Measurements from ENCODE around the gene PKP1. TPM values are rescaled to one million over a fixed set of nuclear protein-coding genes. Genes with fewer than 3 reads are reported as not detected.

PKP1 gene
- total RNA-seq, 2 donors from 2014 or later: 2.3 TPM; not detected in 1

DNA sequence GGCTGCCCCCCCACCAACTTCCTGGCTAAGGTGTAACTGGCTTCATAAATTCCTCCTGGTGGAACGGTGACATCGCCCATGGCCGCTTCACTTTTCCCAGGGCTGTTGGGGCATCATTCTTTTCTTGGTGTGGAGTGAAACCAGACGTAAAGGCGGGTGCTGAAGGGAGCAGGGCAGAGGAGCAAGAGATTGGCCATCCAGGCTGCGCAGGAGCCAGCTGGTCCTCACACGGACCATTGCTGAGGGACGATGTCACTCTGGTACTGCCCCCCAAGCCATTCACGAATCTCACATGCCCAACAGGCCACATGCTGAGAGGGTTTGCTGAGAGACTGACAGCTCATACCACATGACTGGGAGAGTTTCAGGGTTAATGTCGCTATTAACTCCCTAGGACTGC is 10.5 kb upstream of the PKP1 start:
- H3K9me3 ChIP-seq: no peaks in the 10 kb centered on the region
- H3K4me3 ChIP-seq: no peak overlapping the region
- DNase-seq (ENCODE audit: low spot score): no peak
- H3K27ac ChIP-seq: no peak overlapping the region
- TF ChIP-seq, protein P1, sequence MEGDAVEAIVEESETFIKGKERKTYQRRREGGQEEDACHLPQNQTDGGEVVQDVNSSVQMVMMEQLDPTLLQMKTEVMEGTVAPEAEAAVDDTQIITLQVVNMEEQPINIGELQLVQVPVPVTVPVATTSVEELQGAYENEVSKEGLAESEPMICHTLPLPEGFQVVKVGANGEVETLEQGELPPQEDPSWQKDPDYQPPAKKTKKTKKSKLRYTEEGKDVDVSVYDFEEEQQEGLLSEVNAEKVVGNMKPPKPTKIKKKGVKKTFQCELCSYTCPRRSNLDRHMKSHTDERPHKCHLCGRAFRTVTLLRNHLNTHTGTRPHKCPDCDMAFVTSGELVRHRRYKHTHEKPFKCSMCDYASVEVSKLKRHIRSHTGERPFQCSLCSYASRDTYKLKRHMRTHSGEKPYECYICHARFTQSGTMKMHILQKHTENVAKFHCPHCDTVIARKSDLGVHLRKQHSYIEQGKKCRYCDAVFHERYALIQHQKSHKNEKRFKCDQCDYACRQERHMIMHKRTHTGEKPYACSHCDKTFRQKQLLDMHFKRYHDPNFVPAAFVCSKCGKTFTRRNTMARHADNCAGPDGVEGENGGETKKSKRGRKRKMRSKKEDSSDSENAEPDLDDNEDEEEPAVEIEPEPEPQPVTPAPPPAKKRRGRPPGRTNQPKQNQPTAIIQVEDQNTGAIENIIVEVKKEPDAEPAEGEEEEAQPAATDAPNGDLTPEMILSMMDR (IDR thresholded peaks at IDR 0.05): no peak
- H3K27me3 ChIP-seq: no peaks in the 10 kb centered on the region
- H3K36me3 ChIP-seq: no peaks in the 10 kb centered on the region
- peaks cover 0 to 8% of the 10 kb centered on the region in 2 donors for H3K4me1 ChIP-seq

DNA sequence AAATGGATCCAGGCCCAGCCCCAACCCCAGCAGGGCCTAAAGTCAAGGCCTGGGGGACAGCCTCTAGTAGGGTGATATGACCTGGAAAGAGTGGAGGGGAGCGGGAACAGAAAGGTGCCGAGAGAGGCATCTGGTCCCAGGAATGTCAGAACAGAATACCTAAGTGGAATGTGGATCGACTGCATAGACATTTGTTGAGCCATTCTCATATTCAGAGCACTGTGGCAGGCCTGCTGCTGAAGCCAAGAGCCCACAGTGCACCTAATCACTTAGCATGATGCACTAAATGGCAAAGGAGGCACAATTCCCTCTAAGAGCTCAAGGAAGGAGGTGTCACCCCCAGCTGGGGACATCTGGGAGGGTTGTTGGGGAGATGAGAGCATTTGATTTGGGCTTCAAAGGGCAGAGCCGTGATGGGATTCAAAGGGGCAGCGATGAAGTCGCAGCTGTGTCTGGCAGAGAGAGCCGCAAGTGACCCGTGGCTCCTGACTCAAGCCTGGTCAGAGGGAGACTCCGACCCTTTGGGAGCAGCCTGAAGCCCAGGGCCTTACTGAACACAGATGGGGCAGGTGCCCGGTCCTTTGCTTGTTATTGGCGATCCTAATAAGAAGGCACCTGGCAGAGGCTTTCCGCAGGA is 8.6 kb upstream of the PKP1 start:
- no peak for DNase-seq (ENCODE audit: low spot score)
- Histone ChIP-seq H3K36me3 (no peaks in the 10 kb centered on the region), H3K9me3 (no peaks in the 10 kb centered on the region), H3K27ac (peak overlapping the region; percentile 26 to 66), H3K27me3 (no peaks in the 10 kb centered on the region), H3K4me3 (no peak overlapping the region), H3K4me1 (peaks cover 0 to 4% of the 10 kb centered on the region in 2 donors)
- TF ChIP-seq, protein P1 (IDR thresholded peaks at IDR 0.05): no peak

DNA sequence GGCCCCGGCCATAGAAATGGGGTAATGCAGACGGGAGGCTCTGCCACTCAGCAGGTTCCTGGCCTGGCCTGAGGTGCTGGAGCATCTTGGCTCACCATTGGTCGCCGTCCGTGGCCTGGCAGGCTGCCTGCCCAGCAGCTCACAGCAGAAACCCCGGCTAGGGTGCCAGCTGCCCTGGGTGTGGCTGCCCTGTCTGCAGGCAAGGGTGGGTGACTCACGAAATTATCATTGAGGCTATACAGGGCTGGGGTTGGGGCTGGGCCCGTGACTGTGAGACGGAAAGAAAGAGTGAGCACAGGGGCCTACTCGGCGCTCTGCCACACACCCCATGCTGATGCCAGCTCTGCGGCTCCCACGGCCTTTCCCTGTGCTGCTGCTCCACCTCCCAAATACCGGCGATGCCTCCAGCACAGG is 8.0 kb upstream of the PKP1 start:
- TF ChIP-seq, protein P1 (IDR thresholded peaks at IDR 0.05): no peak
- Histone ChIP-seq H3K27ac (peak overlapping the region; percentile 26 to 68), H3K4me1 (peaks cover 0 to 4% of the 10 kb centered on the region in 2 donors), H3K36me3 (no peaks in the 10 kb centered on the region), H3K9me3 (no peaks in the 10 kb centered on the region), H3K4me3 (no peak overlapping the region), H3K27me3 (no peaks in the 10 kb centered on the region)
- peak; percentile 67 for DNase-seq (ENCODE audit: low spot score)

DNA sequence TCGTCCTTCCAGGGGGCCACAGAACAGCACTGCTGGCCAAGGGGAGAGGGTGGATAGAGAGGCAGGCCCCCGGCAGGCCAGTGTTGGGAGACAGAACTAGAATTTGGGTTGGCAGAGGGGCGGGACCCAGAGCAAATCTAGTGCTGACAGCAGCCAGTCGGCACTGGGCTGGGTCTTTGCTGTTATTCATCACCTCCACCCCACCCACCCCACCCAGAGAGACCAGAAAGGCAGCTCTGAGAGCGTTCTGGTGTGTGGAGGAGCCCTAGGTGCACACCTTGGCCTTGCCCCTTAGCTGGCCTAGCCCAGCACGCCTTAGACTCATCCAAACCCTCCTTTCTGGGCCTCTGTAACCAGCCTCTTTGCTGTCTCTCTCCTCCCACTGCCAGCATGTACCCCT is 6.4 kb upstream of the PKP1 start:
- DNase-seq (ENCODE audit: low spot score): no peak
- Histone ChIP-seq H3K27me3 (no peaks in the 10 kb centered on the region), H3K27ac (no peak overlapping the region), H3K9me3 (no peaks in the 10 kb centered on the region), H3K4me1 (peaks cover 0 to 4% of the 10 kb centered on the region in 2 donors), H3K4me3 (no peak overlapping the region), H3K36me3 (no peaks in the 10 kb centered on the region)
- TF ChIP-seq, protein P1 (IDR thresholded peaks at IDR 0.05): no peak

DNA sequence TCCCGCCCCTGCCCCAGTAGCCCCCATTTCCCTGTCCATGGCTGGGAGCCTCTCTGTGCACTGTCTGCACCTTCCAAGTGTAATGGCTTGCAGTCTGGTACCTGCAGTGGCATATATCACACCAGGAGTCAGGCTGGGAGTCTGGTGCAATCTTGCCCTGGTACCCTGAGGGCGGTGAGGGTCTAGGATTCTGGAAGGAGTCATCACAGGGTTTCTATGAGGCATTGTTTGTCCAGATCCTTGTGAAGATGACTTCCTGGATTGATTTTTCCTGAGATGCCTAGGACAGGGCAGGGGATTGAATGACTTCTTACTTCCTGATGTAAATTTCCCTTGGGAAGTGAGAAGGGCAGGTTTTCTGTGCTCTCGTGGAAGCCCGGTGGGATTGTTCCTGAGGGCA is 5.9 kb upstream of the PKP1 start:
- DNase-seq (ENCODE audit: low spot score): no peak
- TF ChIP-seq, protein P1 (IDR thresholded peaks at IDR 0.05): no peak
- H3K36me3 ChIP-seq: no peaks in the 10 kb centered on the region
- H3K27ac ChIP-seq: no peak overlapping the region
- no peak overlapping the region for H3K4me3 ChIP-seq
- peaks cover 0 to 4% of the 10 kb centered on the region in 2 donors for H3K4me1 ChIP-seq
- no peaks in the 10 kb centered on the region for H3K9me3 ChIP-seq
- no peaks in the 10 kb centered on the region for H3K27me3 ChIP-seq

DNA sequence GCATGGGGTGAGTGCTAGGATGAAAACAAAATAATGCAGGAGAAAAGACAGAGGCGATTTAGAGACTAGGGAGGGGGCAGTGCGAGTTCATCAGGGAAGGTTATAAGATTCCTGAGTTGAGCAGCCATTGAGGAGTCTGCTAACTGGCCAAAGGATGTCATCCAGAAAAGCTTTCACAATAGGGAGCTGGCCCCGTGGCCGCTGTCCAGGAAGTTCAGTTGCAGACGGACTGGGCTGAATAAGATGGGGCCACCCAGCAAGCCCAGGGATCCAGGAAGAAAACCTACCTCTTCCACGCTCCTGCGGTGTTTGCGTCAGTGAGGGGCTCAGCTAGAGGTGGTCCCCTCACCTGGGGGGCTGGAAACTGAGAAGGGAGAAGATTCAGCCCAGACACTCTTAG is 4.0 kb upstream of the PKP1 start:
- DNase-seq (ENCODE audit: low spot score): no peak
- H3K27me3 ChIP-seq: no peaks in the 10 kb centered on the region
- no peak overlapping the region for H3K27ac ChIP-seq

More for the DNA sequence above, 4.0 kb upstream of the PKP1 start:
- peaks cover 0 to 15% of the 10 kb centered on the region in 2 donors for H3K4me1 ChIP-seq
- no peak overlapping the region for H3K4me3 ChIP-seq
- TF ChIP-seq, protein P1 (IDR thresholded peaks at IDR 0.05): no peak
- H3K9me3 ChIP-seq: no peaks in the 10 kb centered on the region
- H3K36me3 ChIP-seq: no peaks in the 10 kb centered on the region
